Suppressor macrophage (primary cell): ENCODE results near the gene METTL16.
"Not testable (repeated sequence)": the region's sequence is repeated elsewhere in the genome, so short reads cannot be mapped to it uniquely, and the experiment has no call there.

Experiments
- DNase-seq, 4 experiments: peaks; one replicate each; pipeline ENCODE4 v3.0.0-alpha.2; 2020 to 2022

METTL16 gene

DNA sequence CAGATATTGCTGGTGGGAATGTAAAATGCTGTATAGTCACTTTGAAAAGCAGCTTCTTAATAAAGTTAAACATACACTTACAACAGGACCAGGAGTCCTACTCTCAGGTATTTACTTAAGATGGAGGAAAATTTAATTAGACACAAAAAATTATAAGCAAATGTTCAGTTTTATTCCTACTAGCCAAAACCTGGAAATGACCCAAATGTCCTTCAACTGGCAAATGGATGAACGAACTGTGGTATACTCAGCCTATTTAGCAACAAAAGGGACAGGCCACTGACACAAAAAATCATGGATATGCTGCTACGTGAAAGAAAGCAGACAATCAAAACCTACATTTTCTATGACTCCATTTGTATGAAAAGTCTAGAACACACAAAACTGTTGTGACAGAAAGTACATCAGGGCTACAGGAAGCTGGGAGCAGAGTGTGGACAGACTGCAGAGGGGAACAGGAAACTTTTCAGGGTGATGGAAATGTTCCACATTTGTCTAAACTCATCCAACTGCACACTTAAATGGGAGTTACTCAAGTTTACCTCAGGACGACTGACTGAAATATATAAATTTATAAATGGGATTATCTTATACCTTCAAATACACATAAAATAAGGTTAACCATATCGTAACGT is 61.6 kb downstream of the METTL16 start:
- peak in 2 of 4 experiments; percentile 9 to 18 for DNase-seq

GRCh38 chr17:2449486-2449885 is 62.2 kb downstream of the METTL16 start:
- no peak for DNase-seq

DNA sequence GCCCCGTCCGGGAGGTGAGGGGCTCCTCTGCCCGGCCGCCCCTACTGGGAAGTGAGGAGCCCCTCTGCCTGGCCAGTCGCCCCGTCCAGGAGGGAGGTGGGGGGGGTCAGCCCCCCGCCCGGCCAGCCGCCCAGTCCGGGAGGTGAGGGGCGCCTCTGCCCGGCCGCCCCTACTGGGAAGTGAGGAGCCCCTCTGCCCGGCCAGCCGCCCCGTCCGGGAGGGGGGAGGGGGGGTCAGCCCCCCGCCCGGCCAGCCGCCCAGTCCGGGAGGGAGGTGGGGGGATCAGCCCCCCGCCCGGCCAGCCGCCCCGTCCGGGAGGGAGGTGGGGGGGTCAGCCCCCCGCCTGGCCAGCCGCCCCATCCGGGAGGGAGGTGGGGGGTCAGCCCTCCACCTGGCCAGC is 64.2 kb downstream of the METTL16 start:
- not testable (repeated sequence) for DNase-seq

DNA sequence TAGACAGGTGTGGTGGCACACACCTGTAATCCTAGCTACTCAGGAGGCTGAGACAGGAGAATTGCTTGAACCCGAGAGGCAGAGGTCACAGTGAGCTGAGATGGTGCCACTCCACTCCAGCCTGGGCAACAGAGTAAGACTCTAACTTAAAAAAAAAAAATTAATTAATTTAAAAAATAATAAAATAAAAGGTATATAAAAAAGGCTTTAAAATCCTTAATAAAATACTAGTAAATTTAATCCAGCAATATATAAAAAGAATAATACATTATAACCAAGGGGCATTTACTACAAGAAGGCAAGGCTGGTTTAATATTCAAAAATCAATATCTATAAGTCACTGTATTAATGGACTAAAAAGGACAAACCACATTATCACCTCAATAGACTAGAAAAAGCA is 66.0 kb downstream of the METTL16 start:
- no peak for DNase-seq

GRCh38 chr17:2444382-2444781 is 67.3 kb downstream of the METTL16 start:
- no peak for DNase-seq

DNA sequence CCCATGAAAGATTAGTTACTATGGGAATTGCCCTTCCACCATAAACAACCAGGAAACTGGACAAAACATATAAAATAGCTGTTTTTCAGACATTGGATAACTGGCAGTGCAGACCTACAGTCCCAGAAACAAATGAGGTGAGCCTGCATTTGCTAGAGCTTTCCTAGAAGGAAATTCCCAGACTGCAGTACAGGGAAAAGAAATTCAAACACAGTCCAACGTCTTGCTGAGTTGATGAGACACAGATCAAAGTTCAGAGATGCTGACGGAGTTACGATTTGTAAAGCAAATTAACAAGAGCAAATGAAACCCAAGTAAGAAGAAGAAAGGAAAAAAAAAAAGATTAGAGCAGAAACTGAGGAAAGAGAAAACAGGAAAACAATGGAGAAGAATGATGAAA is 69.5 kb downstream of the METTL16 start:
- no peak for DNase-seq

GRCh38 chr17:2440930-2441329 is 70.8 kb downstream of the METTL16 start:
- DNase-seq: no peak

- peak; percentile 77 to 94 (median 87) for DNase-seq
These were observed 71.7 kb downstream of the METTL16 start for GRCh38 chr17:2439997-2440396.

DNA sequence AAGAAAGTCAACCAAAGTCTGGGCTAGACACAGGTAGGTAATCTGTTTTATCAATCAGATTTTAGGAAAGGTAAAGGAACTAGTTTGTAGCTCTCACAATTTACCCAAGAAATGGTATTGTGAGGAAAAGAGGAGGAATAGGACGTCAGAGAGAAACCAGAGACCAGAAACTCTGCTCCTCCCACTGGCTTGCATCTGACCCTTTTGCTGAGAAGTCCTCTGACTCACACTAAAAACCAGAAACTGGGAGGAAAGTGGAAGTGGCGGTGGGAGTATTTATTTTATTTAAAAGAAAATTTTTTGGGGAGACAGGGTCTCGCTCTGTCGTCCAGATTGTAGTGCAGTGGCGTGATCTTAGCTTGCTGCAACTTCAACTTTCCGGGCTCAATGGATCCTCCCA is 72.9 kb downstream of the METTL16 start:
- DNase-seq: peak; percentile 75 to 88 (median 86)

- no peak for DNase-seq
These were observed 75.3 kb downstream of the METTL16 start for GRCh38 chr17:2436316-2436905.

DNA sequence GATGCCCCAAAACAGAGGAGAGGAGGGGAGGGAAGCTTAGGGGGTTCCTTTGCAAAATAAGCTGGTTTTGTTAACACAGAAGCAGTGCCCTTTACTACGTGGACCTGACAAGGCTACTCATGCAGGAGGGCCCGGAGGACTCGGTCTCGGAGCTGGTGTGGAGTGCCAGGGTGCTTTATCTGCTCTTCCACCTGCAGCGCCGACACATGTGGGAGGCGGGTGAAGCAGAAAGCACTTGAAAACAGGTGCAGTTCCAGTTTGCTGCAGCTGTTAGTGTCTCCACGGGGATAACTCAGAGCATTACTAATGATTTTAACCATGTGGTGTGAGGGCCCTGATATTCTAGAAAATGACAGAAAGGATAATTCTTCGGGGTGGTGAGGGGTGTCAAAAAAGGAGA is 75.8 kb downstream of the METTL16 start:
- DNase-seq: no peak

GRCh38 chr17:2435181-2435741 is 76.4 kb downstream of the METTL16 start:
- DNase-seq: peak in 1 of 4 experiments; percentile 15

DNA sequence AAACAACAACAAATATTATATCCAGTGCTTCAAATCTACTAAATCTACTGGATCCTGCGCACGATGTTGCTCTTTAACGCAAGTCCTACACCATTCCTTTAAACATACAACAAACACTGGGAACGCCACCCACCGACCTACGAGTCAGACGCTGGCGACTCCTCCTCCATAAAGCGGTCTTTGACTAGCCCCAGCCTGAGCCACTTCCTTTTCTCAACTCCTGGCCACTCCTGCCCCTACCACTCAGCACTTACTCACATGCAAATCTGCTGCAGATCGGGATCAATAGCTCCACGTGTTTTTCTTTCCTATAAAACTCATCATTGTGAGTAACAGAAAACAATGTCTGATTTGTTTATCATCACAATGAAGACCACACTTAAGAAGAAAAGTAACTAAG is 78.0 kb downstream of the METTL16 start:
- peak in 3 of 4 experiments; percentile 24 to 43 (median 26) for DNase-seq

GRCh38 chr17:2427910-2428309 is 83.8 kb downstream of the METTL16 start:
- DNase-seq: no peak

DNA sequence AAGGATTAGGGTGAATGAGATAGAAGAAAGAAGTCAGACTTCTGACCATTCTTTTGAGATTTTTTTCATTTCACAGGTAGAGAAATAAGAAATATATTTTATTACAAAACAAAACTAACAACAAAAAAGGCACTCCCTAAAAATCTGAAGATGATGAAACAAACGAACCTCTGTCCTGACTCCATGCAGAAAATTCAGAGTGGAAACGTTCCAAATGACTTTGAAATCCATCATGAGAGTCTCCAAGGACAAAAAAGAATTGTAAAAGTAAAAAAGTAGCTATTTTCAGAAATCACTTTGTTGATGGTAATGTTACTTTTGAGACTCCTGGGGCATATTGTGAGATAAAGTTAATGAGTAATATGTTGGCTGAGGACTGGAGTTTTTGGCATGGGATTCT is 84.5 kb downstream of the METTL16 start:
- DNase-seq: no peak

- no peak for DNase-seq
These were observed 88.4 kb downstream of the METTL16 start for GRCh38 chr17:2423271-2423670.

DNA sequence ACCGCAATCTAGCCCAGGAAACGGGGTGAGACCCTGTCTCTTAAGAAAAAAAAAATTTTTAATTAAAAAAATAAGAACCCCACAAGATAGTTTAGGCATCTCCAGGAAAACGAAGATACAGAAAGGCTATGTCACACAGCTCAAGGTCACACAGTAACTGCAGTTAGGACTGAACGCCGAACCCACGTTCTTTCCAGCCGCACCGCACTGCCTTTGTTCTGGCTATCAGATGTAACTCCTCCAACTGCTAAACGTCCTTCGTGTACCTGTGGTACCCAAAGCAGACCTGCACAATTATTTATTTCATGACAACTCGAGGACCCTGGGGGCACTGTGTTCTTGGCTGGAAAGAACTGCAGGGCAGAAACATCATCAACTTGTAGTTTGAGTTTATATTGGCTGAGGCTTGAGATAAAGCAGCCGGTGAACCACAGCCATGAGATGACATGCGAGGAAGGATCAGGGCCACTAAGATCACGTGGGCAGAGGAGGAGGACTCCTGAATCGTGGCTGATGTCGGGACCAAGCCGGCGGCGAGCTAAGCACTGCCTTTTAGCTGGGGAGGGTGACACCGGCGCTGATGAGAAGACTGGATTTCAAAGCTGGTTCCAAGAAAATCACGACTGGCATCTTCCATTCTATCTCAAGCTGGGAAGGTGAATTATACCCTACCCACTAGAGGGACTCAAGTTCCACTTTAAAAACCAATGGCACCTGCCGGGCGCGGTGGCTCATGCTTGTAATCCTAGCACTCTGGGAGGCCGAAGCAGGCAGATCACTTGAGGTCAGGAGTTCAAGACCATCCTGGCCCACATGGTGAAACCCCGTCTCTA is 90.2 kb downstream of the METTL16 start:
- no peak for DNase-seq

- DNase-seq: no peak
These were observed 91.5 kb downstream of the METTL16 start for GRCh38 chr17:2420176-2420575.

DNA sequence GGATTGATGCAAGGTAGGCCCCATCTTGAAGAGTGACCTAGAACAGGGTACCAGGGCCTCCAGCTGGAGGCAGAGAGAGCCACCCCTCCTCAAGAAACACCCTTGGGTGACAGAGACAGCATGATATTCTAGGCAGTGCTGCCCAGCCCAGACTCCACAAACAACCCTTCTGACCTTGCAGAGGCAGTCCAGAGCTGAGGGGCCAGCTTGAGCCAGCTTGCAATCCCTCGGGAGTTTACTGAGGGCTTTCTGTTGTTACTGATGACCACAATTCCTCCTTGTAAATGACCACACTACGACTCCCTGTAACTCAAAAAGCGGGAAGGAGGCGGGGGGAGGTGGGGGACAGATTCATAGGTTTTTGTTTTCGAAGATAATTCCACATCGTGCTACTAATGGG is 92.2 kb downstream of the METTL16 start:
- no peak for DNase-seq

- DNase-seq: no peak
These were observed 93.1 kb downstream of the METTL16 start for GRCh38 chr17:2418572-2418971.

DNA sequence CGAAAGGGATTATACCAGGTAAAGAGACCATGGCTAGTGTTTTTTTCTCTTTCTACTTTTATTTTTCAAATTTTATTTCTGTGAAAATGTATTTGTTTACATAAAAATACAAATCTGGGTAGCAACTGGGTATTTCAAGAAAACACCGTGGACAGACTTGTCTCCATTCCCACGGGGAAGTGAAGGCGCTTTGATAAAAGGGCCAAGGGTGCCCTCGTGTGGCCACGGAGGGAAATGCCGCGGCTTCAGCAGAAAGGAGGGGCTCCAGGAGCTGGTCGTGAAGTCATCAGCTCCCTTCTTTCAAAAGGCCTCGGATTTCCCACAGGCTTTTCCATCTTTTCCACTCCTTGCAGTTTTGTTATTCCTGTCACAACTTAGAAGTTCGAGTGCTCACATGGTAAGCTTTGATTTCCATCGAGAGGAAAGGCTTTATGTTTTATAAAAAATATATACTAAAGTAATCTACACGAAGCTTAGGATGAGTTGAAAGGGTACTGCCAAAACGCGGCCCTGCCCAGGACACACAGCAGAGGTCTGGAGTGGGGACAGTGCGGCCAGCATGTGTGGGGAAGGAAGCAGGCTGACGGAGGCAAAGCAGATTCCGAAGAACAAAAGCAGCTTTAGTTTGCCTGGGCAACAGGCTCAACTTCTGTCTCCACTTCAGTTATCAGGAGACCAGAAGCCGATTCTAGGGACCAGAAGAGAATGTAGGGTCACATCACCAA is 95.5 kb downstream of the METTL16 start:
- DNase-seq: peak; percentile 91 to 96 (median 93)

DNA sequence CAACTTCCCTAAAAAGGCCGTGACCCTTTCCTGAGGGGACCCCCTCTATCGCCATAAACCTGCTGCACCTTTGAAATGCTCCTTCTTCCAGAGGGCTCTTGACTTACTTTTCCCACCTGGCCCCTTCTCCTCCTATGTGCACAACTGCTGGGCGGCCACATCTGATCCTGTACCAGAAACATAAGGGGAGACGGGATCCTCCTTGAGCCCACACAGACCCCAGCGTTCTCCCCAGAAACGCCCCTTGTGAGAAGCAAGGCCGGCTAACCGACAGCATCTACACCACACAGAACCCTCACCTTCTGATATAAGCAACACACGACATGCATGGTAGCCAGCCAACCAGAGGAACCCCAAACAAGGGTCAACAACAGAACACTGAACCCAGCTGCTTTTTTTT is 96.6 kb downstream of the METTL16 start:
- no peak for DNase-seq
